ENCODE measurements around the gene DAAM1. TPM values are rescaled to one million over a fixed set of nuclear protein-coding genes. Genes with fewer than 3 reads are reported as not detected.

The DAAM1 gene
- polyA plus RNA-seq, 3 donors, result 3.2 to 6.3 (median 4.4) TPM

- H3K4me1 ChIP-seq (ENCODE audit: control insufficient read depth in 1 of 2, insufficient read depth in 2 of 2, low read length in 2 of 2), result no peaks in the 10 kb centered on the region
- no peak overlapping the region for H3K27ac ChIP-seq (ENCODE audit: low read depth in 1 of 2, low read length in 2 of 2)
- TF ChIP-seq CTCF (IDR thresholded peaks at IDR 0.05), result no peak
- H3K4me2 ChIP-seq (replicated peaks; ENCODE audit: extremely low read depth, low read length, poor library complexity, severe bottlenecking), result no peak overlapping the region
- H3K9ac ChIP-seq (ENCODE audit: insufficient read depth, low read length, poor library complexity, severe bottlenecking), result no peak overlapping the region
- Mint-ChIP-seq H3K4me3 (no peak overlapping the region), H3K9me3 (no peaks in the 10 kb centered on the region), H3K27me3 (ENCODE audit: low read depth in 3 of 3) (peaks cover 0 to 5% (median 0%) of the 10 kb centered on the region in 3 donors), H3K36me3 (peaks cover 1 to 3% of the 10 kb centered on the region in 2 donors), H3K27ac (no peak overlapping the region), H3K4me1 (peaks cover 2% of the 10 kb centered on the region)
- H4K20me1 ChIP-seq (ENCODE audit: insufficient read depth, low read length), result peaks cover 4% of the 10 kb centered on the region
- H2AFZ ChIP-seq (ENCODE audit: insufficient read depth, low read depth, low read length, poor library complexity, severe bottlenecking), result no peak overlapping the region
- DNase-seq, result no peak
- H3K4me3 ChIP-seq (replicated peaks in 1 of 3; ENCODE audit: low read depth in 2 of 3, low read length in 3 of 3), result no peak overlapping the region
- intact Hi-C loops (cut with micrococcal nuclease), result no loop called here
- no peaks in the 10 kb centered on the region for H3K27me3 ChIP-seq (ENCODE audit: control insufficient read depth in 2 of 2, insufficient read depth in 2 of 2, low read length in 2 of 2)
- WGBS (ENCODE audit: insufficient coverage), result no CpG with 5 or more reads among the region's 4 CpGs
- no peaks in the 10 kb centered on the region for H3K36me3 ChIP-seq (replicated peaks in 1 of 2; ENCODE audit: control insufficient read depth in 1 of 2, insufficient read depth in 2 of 2, low read length in 2 of 2)
- no peaks in the 10 kb centered on the region for H3K9me3 ChIP-seq (replicated peaks in 1 of 2; ENCODE audit: control insufficient read depth in 1 of 2, insufficient read depth in 1 of 2, low read length in 2 of 2)
- H3K79me2 ChIP-seq (ENCODE audit: insufficient read depth, low read length), result peaks cover 6% of the 10 kb centered on the region
Observed at GRCh38 chr14:59202031-59202430, 13.6 kb downstream of the DAAM1 start.

- Mint-ChIP-seq H3K27ac (no peak overlapping the region), H3K4me3 (no peak overlapping the region), H3K4me1 (no peaks in the 10 kb centered on the region), H3K27me3 (ENCODE audit: low read depth in 3 of 3) (peaks cover 0 to 4% (median 0%) of the 10 kb centered on the region in 3 donors), H3K9me3 (no peaks in the 10 kb centered on the region), H3K36me3 (peaks cover 1 to 3% of the 10 kb centered on the region in 2 donors)
- no peak overlapping the region for H3K9ac ChIP-seq (ENCODE audit: insufficient read depth, low read length, poor library complexity, severe bottlenecking)
- intact Hi-C loops (cut with micrococcal nuclease), result no loop called here
- peaks cover 6% of the 10 kb centered on the region for H3K79me2 ChIP-seq (ENCODE audit: insufficient read depth, low read length)
- H2AFZ ChIP-seq (ENCODE audit: insufficient read depth, low read depth, low read length, poor library complexity, severe bottlenecking), result no peak overlapping the region
- no peak overlapping the region for H3K27ac ChIP-seq (ENCODE audit: low read depth in 1 of 2, low read length in 2 of 2)
- no peak overlapping the region for H3K4me2 ChIP-seq (replicated peaks; ENCODE audit: extremely low read depth, low read length, poor library complexity, severe bottlenecking)
- H3K36me3 ChIP-seq (replicated peaks in 1 of 2; ENCODE audit: control insufficient read depth in 1 of 2, insufficient read depth in 2 of 2, low read length in 2 of 2), result no peaks in the 10 kb centered on the region
- no peaks in the 10 kb centered on the region for H3K9me3 ChIP-seq (replicated peaks in 1 of 2; ENCODE audit: control insufficient read depth in 1 of 2, insufficient read depth in 1 of 2, low read length in 2 of 2)
- H3K4me1 ChIP-seq (ENCODE audit: control insufficient read depth in 1 of 2, insufficient read depth in 2 of 2, low read length in 2 of 2), result no peaks in the 10 kb centered on the region
- TF ChIP-seq CTCF (IDR thresholded peaks at IDR 0.05), result no peak
- peaks cover 4% of the 10 kb centered on the region for H4K20me1 ChIP-seq (ENCODE audit: insufficient read depth, low read length)
- no peaks in the 10 kb centered on the region for H3K27me3 ChIP-seq (ENCODE audit: control insufficient read depth in 2 of 2, insufficient read depth in 2 of 2, low read length in 2 of 2)
- no peak overlapping the region for H3K4me3 ChIP-seq (replicated peaks in 1 of 3; ENCODE audit: low read depth in 2 of 3, low read length in 3 of 3)
- WGBS (ENCODE audit: insufficient coverage), result no CpG with 5 or more reads among the region's 2 CpGs
- DNase-seq, result no peak
Observed at GRCh38 chr14:59204305-59204704, 15.8 kb downstream of the DAAM1 start.
